ENCODE results near the gene FUT7. TPM values are rescaled to one million over a fixed set of nuclear protein-coding genes. Genes with fewer than 3 reads are reported as not detected.
A peak's percentile ranks its signal among the peaks of the same experiment; 100 is the strongest.

Gene FUT7
- total RNA-seq, 4 donors from 2014 or later: 0.32 to 0.83 TPM; not detected in 2

DNA sequence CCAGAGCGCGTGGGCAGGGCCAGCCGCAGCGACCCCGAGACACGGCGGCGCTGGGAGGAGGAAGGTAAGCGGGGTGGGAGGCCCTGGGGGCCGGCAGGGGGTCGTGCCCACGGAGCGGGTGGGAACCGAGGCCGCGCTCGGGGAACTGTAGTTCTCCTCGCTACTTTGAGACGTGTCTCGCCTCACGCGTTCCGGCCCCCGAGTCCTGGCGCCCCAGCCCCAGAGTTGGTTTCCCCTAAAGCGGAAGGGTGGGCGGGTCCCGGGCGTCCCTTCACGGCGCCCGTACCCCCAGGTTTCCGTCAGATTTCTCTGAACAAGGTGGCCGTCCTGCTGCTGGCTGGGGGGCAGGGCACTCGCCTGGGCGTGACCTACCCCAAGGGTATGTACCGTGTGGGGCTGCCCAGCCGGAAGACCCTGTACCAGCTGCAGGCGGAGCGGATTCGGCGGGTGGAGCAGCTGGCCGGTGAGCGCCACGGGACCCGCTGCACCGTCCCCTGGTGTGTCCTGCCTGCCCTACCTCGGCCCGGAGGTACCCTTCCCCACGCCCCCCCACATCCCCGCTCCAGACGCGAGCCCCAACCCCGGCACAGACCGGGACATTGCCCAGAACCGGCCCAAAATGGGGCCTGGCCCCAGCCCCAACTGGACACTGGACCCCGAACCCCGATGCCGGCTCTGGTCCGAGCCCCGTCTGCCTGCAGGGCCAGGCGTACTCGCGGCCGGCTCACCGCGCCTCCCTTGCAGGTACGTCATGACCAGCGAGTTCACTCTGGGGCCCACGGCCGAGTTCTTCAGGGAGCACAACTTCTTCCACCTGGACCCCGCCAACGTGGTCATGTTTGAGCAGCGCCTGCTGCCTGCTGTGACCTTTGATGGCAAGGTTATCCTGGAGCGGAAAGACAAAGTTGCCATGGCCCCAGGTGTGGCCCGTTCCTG lies 46.1 kb upstream of the FUT7 start:
- Histone ChIP-seq H3K9me3 (no peaks in the 10 kb centered on the region), H3K27me3 (peaks cover 0 to 15% (median 0%) of the 10 kb centered on the region in 4 donors), H3K4me3 (peak overlapping the region; percentile 60 to 71 (median 64)), H3K36me3 (peaks cover 6 to 45% (median 43%) of the 10 kb centered on the region in 4 donors), H3K4me1 (peaks cover 10 to 35% (median 32%) of the 10 kb centered on the region in 4 donors), H3K27ac (replicated peaks in 1 of 4) (peak overlapping the region; percentile 48 to 60 (median 50))
- no peak for DNase-seq (ENCODE audit: extremely low spot score)
- intact Hi-C loops (cut with DNase I): no loop called here
- WGBS: 26% methylated on average over 34 of the region's 76 CpGs
- TF ChIP-seq POLR2AphosphoS5 (IDR thresholded peaks at IDR 0.05) (no peak), POLR2A (IDR thresholded peaks at IDR 0.05; ENCODE audit: low read depth) (no peak), EP300 (IDR thresholded peaks at IDR 0.05) (no peak)

DNA sequence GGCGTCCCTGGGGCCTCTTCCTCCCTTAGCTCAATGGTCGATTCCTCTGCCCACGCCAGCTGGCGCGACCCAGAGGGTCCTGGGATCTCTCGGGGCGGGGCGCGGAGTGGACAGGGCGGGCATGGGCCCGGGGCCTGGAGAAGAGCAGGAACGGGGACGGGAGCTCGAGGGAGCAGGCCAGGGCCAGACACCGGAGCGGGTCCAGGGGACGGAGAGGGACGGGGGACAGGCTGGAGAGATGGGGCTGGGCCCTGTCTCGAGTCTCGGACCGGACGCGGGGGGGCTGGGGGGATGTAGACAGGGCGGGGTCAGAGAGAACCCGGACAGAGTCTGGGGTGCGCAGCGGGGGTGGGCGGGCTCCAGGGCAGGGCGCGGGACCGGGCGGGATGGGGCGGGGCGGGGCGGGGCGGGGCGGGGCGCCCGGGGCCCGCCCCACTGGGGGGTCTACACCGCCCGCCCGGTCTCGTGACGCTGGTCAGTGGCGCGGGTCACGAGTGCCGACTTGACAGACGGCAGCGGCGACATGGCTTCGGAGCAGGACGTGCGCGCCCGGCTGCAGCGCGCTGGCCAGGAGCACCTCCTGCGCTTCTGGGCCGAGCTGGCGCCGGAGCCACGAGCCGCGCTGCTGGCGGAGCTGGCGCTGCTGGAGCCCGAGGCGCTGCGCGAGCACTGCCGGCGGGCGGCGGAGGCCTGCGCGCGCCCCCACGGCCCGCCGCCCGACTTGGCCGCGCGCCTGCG lies 45.3 kb upstream of the FUT7 start, which contains the start of gene UAP1L1:
TSS of gene UAP1L1 (plus strand) at position 508 of the 738 bp plus-strand sequence. CDS start at position 524, 16 bp downstream.
- WGBS: 0% methylated on average over 20 of the region's 87 CpGs
- Histone ChIP-seq H3K4me1 (peaks cover 10 to 34% (median 29%) of the 10 kb centered on the region in 4 donors), H3K4me3 (peak within 1 kb of the TSS; percentile 60 to 71 (median 64)), H3K27me3 (peaks cover 0 to 15% (median 0%) of the 10 kb centered on the region in 4 donors), H3K9me3 (no peaks in the 10 kb centered on the region), H3K36me3 (peaks cover under 1 to 37% (median 35%) of the 10 kb centered on the region in 4 donors), H3K27ac (replicated peaks in 1 of 4) (peak within 1 kb of the TSS; percentile 50 to 74 (median 63))
- DNase-seq (ENCODE audit: extremely low spot score): peak; percentile 94
- no peak for TF ChIP-seq POLR2A (IDR thresholded peaks at IDR 0.05; ENCODE audit: low read depth)
- TF ChIP-seq POLR2AphosphoS5 (IDR thresholded peaks at IDR 0.05): peak; percentile 61 to 66
- TF ChIP-seq, protein P1, sequence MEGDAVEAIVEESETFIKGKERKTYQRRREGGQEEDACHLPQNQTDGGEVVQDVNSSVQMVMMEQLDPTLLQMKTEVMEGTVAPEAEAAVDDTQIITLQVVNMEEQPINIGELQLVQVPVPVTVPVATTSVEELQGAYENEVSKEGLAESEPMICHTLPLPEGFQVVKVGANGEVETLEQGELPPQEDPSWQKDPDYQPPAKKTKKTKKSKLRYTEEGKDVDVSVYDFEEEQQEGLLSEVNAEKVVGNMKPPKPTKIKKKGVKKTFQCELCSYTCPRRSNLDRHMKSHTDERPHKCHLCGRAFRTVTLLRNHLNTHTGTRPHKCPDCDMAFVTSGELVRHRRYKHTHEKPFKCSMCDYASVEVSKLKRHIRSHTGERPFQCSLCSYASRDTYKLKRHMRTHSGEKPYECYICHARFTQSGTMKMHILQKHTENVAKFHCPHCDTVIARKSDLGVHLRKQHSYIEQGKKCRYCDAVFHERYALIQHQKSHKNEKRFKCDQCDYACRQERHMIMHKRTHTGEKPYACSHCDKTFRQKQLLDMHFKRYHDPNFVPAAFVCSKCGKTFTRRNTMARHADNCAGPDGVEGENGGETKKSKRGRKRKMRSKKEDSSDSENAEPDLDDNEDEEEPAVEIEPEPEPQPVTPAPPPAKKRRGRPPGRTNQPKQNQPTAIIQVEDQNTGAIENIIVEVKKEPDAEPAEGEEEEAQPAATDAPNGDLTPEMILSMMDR (IDR thresholded peaks at IDR 0.05): no peak
- no peak for TF ChIP-seq EP300 (IDR thresholded peaks at IDR 0.05)
- intact Hi-C loops (cut with DNase I): no loop called here

DNA sequence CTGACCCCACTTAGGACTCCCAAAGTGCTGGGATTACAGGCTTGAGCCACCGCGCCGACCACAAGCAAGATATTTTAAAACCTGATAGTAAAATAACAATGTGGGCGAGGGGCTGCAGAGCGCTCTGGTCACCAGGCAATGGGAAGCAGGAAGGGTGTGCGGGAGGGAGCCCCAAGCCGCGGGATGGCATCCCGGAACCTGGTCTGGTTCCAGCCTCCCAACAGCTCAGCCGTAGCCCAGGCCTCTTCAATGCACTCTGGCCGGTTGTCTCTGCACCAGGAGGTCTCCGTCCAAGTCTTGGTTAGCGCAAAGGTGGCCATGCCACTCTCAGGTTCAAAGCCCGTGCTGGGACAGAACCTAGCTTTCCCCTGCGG lies 44.7 kb upstream of the FUT7 start:
- TF ChIP-seq EP300 (IDR thresholded peaks at IDR 0.05): no peak
- TF ChIP-seq POLR2A (IDR thresholded peaks at IDR 0.05; ENCODE audit: low read depth): no peak
- TF ChIP-seq, protein P1 (IDR thresholded peaks at IDR 0.05): no peak
- TF ChIP-seq POLR2AphosphoS5 (IDR thresholded peaks at IDR 0.05): no peak
- no peak for DNase-seq (ENCODE audit: extremely low spot score)
- Histone ChIP-seq H3K27me3 (peaks cover 0 to 15% (median 0%) of the 10 kb centered on the region in 4 donors), H3K27ac (replicated peaks in 1 of 4) (peak overlapping the region; percentile 50 to 74 (median 63)), H3K4me3 (peak overlapping the region; percentile 60 to 71 (median 64)), H3K9me3 (no peaks in the 10 kb centered on the region), H3K4me1 (peaks cover 10 to 35% (median 30%) of the 10 kb centered on the region in 4 donors), H3K36me3 (peaks cover 0 to 31% (median 29%) of the 10 kb centered on the region in 4 donors)
- intact Hi-C loops (cut with DNase I): no loop called here
- 76% methylated on average over 13 of the region's 15 CpGs for WGBS

DNA sequence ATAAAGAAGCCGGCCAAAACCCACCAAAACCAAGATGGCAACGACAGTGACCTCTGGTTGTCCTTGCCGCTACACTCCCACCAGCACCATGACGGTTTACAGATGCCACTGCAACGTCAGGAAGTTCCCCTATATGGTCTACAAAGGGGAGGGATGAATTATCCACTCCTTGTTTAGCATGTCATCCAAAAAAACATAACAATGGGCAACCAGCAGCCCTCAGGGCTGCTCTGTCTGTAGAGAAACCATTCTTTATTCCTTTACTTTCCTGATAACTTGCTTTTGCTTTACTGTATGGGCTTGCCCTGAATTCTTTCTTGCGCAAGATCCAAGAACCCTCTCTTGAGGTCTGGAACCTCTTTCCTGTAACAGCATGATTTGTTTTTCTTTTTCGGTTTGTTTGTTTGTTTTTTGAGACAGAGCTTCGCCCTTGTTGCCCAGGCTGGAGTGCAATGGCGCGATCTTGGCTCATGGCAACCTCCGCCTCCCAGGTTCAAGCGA lies 43.4 kb upstream of the FUT7 start:
- H3K27me3 ChIP-seq: peaks cover 0 to 15% (median 0%) of the 10 kb centered on the region in 4 donors
- intact Hi-C loops (cut with DNase I): no loop called here
- no peak overlapping the region for H3K4me3 ChIP-seq
- no peaks in the 10 kb centered on the region for H3K9me3 ChIP-seq
- H3K27ac ChIP-seq (replicated peaks in 1 of 4): no peak overlapping the region
- TF ChIP-seq POLR2AphosphoS5 (IDR thresholded peaks at IDR 0.05) (no peak), EP300 (IDR thresholded peaks at IDR 0.05) (no peak), POLR2A (IDR thresholded peaks at IDR 0.05; ENCODE audit: low read depth) (no peak)
- TF ChIP-seq, protein P1 (IDR thresholded peaks at IDR 0.05): no peak
- 90% methylated on average over 12 of the region's 12 CpGs for WGBS
- peaks cover 20 to 48% (median 42%) of the 10 kb centered on the region in 4 donors for H3K4me1 ChIP-seq
- DNase-seq (ENCODE audit: extremely low spot score): no peak
- peaks cover 0 to 18% (median 17%) of the 10 kb centered on the region in 4 donors for H3K36me3 ChIP-seq

All from esophagus muscularis mucosa (tissue), 4 donors.